Measurements from ENCODE around the gene GAGE13.
"Not testable (repeated sequence)": the region's sequence is repeated elsewhere in the genome, so short reads cannot be mapped to it uniquely, and the experiment has no call there.

Gene GAGE13

DNA sequence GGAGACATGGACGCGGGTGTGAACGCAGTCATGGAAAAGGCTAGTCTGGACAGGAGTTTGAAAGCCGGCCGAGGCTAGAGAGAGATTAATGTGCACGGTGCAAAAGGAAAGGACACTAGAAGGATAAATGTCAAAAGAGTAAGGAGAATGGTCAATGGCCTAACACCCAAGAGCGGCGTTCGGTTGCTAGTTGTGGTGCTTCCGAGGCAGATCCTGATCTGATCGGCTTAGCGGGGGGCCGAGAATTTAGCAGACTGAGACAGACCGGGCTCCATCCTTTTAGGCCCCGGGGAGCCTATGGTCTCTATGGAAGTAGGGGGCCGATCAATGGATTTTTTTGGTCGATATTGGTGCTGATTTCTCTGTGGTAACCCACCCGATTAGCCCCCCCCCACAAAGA, 21.0 kb upstream of the GAGE13 start:
- Histone ChIP-seq H3K9ac (ENCODE audit: low read depth, low read length) (no peak overlapping the region), H3K36me3 (ENCODE audit: insufficient read depth, low read length) (no peaks in the 10 kb centered on the region), H3K27me3 (ENCODE audit: insufficient read depth, low read length, poor library complexity) (no peaks in the 10 kb centered on the region), H2AFZ (ENCODE audit: low read depth, low read length) (no peak overlapping the region), H3K4me2 (ENCODE audit: insufficient read depth, low read length) (no peak overlapping the region), H3K4me1 (ENCODE audit: insufficient read depth, low read length) (peaks cover 20% of the 10 kb centered on the region), H4K20me1 (ENCODE audit: insufficient read depth, low read length) (no peaks in the 10 kb centered on the region), H3K4me3 (ENCODE audit: low read depth in 1 of 2, low read length in 2 of 2) (no peak overlapping the region), H3K79me2 (ENCODE audit: insufficient read depth, low read length) (no peaks in the 10 kb centered on the region), H3K9me3 (ENCODE audit: insufficient read depth, low read length, severe bottlenecking) (no peaks in the 10 kb centered on the region), H3K27ac (ENCODE audit: low read length) (no peak overlapping the region)
- DNase-seq (no peak), ATAC-seq (ENCODE audit: insufficient read depth, low read depth) (no peak)
- no peak for TF ChIP-seq EZH2 (IDR thresholded peaks at IDR 0.05; ENCODE audit: borderline replicate concordance, low read depth, low read length, severe bottlenecking)
- TF ChIP-seq, protein P1, sequence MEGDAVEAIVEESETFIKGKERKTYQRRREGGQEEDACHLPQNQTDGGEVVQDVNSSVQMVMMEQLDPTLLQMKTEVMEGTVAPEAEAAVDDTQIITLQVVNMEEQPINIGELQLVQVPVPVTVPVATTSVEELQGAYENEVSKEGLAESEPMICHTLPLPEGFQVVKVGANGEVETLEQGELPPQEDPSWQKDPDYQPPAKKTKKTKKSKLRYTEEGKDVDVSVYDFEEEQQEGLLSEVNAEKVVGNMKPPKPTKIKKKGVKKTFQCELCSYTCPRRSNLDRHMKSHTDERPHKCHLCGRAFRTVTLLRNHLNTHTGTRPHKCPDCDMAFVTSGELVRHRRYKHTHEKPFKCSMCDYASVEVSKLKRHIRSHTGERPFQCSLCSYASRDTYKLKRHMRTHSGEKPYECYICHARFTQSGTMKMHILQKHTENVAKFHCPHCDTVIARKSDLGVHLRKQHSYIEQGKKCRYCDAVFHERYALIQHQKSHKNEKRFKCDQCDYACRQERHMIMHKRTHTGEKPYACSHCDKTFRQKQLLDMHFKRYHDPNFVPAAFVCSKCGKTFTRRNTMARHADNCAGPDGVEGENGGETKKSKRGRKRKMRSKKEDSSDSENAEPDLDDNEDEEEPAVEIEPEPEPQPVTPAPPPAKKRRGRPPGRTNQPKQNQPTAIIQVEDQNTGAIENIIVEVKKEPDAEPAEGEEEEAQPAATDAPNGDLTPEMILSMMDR (IDR thresholded peaks at IDR 0.05; ENCODE audit: borderline replicate concordance, extremely low read depth, low read length, poor library complexity, severe bottlenecking), result no peak

DNA sequence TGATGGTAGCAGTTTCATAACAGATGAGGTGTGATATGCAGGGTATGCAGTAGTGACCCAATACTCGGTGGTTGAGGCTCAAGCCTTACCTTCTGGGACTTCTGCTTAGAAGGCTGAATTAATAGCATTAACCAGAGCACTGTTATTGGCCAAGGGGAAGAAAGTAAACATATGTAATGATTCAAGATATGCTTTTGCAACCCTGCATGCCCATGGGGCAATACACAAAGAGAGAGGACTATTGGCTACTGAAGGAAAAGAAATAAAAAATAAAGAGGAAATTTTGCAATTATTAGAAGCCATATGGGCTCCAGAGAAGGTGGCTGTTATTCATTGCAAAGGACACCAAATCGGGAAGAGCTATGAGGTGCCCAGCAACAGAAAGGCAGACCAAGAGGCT, 19.2 kb upstream of the GAGE13 start:
- Histone ChIP-seq H3K9me3 (ENCODE audit: insufficient read depth, low read length, severe bottlenecking) (no peaks in the 10 kb centered on the region), H2AFZ (ENCODE audit: low read depth, low read length) (no peak overlapping the region), H4K20me1 (ENCODE audit: insufficient read depth, low read length) (no peaks in the 10 kb centered on the region), H3K4me2 (ENCODE audit: insufficient read depth, low read length) (no peak overlapping the region), H3K27ac (ENCODE audit: low read length) (no peak overlapping the region), H3K27me3 (ENCODE audit: insufficient read depth, low read length, poor library complexity) (no peaks in the 10 kb centered on the region), H3K9ac (ENCODE audit: low read depth, low read length) (no peak overlapping the region), H3K79me2 (ENCODE audit: insufficient read depth, low read length) (no peaks in the 10 kb centered on the region), H3K36me3 (ENCODE audit: insufficient read depth, low read length) (no peaks in the 10 kb centered on the region), H3K4me1 (ENCODE audit: insufficient read depth, low read length) (peaks cover 20% of the 10 kb centered on the region), H3K4me3 (ENCODE audit: low read depth in 1 of 2, low read length in 2 of 2) (no peak overlapping the region)
- no peak for ATAC-seq (ENCODE audit: insufficient read depth, low read depth)
- TF ChIP-seq, protein P1 (IDR thresholded peaks at IDR 0.05; ENCODE audit: borderline replicate concordance, extremely low read depth, low read length, poor library complexity, severe bottlenecking), result no peak
- no peak for TF ChIP-seq EZH2 (IDR thresholded peaks at IDR 0.05; ENCODE audit: borderline replicate concordance, low read depth, low read length, severe bottlenecking)
- DNase-seq, result no peak

DNA sequence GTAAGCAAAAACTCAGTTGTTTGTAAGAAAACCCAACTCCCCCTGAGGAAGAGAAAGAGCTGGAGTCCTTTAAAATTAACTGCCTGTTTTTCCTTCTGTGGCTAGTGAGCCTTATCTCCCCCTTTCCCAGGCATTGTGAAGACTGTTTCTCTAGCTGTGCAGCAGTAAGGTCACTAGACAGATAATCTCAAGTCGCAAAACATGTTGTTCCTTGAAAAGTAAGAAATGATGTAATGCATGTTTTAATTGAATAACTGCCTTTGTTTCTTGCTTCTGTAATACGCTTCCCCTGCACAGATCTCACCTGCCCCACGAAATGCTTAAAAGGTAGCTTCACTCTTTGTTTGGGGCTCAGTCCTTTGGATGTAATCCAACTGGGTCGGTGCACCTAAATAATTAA, 15.3 kb upstream of the GAGE13 start:
- ATAC-seq (ENCODE audit: insufficient read depth, low read depth), result no peak
- TF ChIP-seq EZH2 (IDR thresholded peaks at IDR 0.05; ENCODE audit: borderline replicate concordance, low read depth, low read length, severe bottlenecking), result no peak
- TF ChIP-seq, protein P1 (IDR thresholded peaks at IDR 0.05; ENCODE audit: borderline replicate concordance, extremely low read depth, low read length, poor library complexity, severe bottlenecking), result no peak
- Histone ChIP-seq H2AFZ (ENCODE audit: low read depth, low read length) (no peak overlapping the region), H3K27ac (ENCODE audit: low read length) (no peak overlapping the region), H3K9me3 (ENCODE audit: insufficient read depth, low read length, severe bottlenecking) (no peaks in the 10 kb centered on the region), H4K20me1 (ENCODE audit: insufficient read depth, low read length) (no peaks in the 10 kb centered on the region), H3K9ac (ENCODE audit: low read depth, low read length) (no peak overlapping the region), H3K4me1 (ENCODE audit: insufficient read depth, low read length) (no peaks in the 10 kb centered on the region), H3K4me2 (ENCODE audit: insufficient read depth, low read length) (no peak overlapping the region), H3K4me3 (ENCODE audit: low read depth in 1 of 2, low read length in 2 of 2) (no peak overlapping the region), H3K36me3 (ENCODE audit: insufficient read depth, low read length) (no peaks in the 10 kb centered on the region), H3K79me2 (ENCODE audit: insufficient read depth, low read length) (no peaks in the 10 kb centered on the region), H3K27me3 (ENCODE audit: insufficient read depth, low read length, poor library complexity) (no peaks in the 10 kb centered on the region)
- DNase-seq, result no peak

DNA sequence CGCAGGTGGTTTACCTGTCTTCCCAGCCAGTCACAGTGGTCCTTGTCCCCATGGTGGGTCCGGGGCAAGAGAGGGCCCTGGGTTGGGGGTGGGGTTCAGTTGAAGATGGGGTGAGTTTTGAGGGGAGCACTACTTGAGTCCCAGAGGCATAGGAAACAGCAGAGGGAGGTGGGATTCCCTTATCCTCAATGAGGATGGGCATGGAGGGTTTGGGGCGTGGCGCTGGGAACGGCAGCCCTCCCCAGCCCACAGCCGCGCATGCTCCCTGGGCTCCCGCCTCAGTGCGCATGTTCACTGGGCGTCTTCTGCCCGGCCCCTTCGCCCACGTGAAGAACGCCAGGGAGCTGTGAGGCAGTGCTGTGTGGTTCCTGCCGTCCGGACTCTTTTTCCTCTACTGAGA, 9.6 kb upstream of the GAGE13 start, which contains the start of gene GAGE12J:
Gene GAGE12J, plus strand, starts transcription at position 301 of the 400 bp plus-strand sequence. CDS start 1,157 bp downstream, outside the sequence.
- not testable (repeated sequence) for H4K20me1 ChIP-seq (ENCODE audit: insufficient read depth, low read length); H3K27ac ChIP-seq (ENCODE audit: low read length); H3K27me3 ChIP-seq (ENCODE audit: insufficient read depth, low read length, poor library complexity); H3K79me2 ChIP-seq (ENCODE audit: insufficient read depth, low read length); H2AFZ ChIP-seq (ENCODE audit: low read depth, low read length); H3K9ac ChIP-seq (ENCODE audit: low read depth, low read length); DNase-seq; H3K4me3 ChIP-seq (ENCODE audit: low read depth in 1 of 2, low read length in 2 of 2); H3K9me3 ChIP-seq (ENCODE audit: insufficient read depth, low read length, severe bottlenecking); H3K4me1 ChIP-seq (ENCODE audit: insufficient read depth, low read length); H3K4me2 ChIP-seq (ENCODE audit: insufficient read depth, low read length); ATAC-seq (ENCODE audit: insufficient read depth, low read depth); H3K36me3 ChIP-seq (ENCODE audit: insufficient read depth, low read length)

DNA sequence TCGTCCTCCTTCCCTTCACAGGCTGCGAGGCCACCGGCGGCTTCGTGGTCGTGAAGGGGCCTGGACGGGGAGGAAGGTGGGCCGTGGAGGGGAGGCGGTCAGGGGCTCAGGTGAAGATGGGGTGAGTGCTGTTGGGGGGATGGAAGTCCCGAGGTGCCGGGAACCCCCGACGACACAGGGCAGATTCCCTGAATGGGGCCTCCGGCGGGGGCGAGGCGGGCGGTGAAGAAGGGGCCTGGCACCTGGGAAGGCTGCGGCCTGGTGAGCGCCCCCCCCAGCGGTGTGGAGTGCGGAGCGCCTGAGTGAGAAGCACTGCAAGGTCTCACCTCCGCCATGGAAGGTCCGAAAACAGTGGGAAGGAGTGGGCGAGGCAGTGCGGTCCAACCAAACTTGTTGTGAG, 9.1 kb upstream of the GAGE13 start:
- H3K4me1 ChIP-seq (ENCODE audit: insufficient read depth, low read length); H3K27ac ChIP-seq (ENCODE audit: low read length); DNase-seq; H3K9ac ChIP-seq (ENCODE audit: low read depth, low read length); H3K36me3 ChIP-seq (ENCODE audit: insufficient read depth, low read length); H3K79me2 ChIP-seq (ENCODE audit: insufficient read depth, low read length); H3K4me2 ChIP-seq (ENCODE audit: insufficient read depth, low read length); H3K9me3 ChIP-seq (ENCODE audit: insufficient read depth, low read length, severe bottlenecking); H3K4me3 ChIP-seq (ENCODE audit: low read depth in 1 of 2, low read length in 2 of 2); ATAC-seq (ENCODE audit: insufficient read depth, low read depth); H3K27me3 ChIP-seq (ENCODE audit: insufficient read depth, low read length, poor library complexity); H4K20me1 ChIP-seq (ENCODE audit: insufficient read depth, low read length); H2AFZ ChIP-seq (ENCODE audit: low read depth, low read length): not testable (repeated sequence)

DNA sequence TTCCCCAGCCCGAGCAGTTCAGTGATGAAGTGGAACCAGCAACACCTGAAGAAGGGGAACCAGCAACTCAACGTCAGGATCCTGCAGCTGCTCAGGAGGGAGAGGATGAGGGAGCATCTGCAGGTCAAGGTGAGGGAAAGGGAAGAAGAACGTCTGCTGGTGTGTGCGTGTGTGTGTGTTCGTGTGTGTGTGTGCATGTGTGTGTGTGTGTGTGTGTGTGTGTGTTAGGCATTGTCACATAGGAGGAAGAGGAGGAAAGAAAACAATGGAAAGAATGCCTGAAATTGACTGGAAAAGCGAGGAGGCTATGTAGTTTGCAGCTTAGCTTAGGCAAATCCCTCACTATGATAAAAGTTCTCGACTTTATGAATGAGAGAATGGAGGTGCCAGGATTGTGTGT, 7.6 kb upstream of the GAGE13 start:
- H3K79me2 ChIP-seq (ENCODE audit: insufficient read depth, low read length); H3K27ac ChIP-seq (ENCODE audit: low read length); DNase-seq; H3K9me3 ChIP-seq (ENCODE audit: insufficient read depth, low read length, severe bottlenecking); H3K4me1 ChIP-seq (ENCODE audit: insufficient read depth, low read length); H3K4me2 ChIP-seq (ENCODE audit: insufficient read depth, low read length); H4K20me1 ChIP-seq (ENCODE audit: insufficient read depth, low read length); H3K36me3 ChIP-seq (ENCODE audit: insufficient read depth, low read length); H2AFZ ChIP-seq (ENCODE audit: low read depth, low read length); ATAC-seq (ENCODE audit: insufficient read depth, low read depth); H3K4me3 ChIP-seq (ENCODE audit: low read depth in 1 of 2, low read length in 2 of 2); H3K27me3 ChIP-seq (ENCODE audit: insufficient read depth, low read length, poor library complexity); H3K9ac ChIP-seq (ENCODE audit: low read depth, low read length): not testable (repeated sequence)
